Mammary epithelial cell (primary cell): ENCODE measurements around the gene PSMC6.

ENCODE experiments used
- EZH2 ChIP-seq: IDR thresholded peaks from 2 replicates; pipeline ENCODE4 v1.6.1; 2012; ENCODE audit warnings: low read length, inconsistent platforms, borderline replicate concordance
- TF ChIP-seq, protein P1 (sequence below), 2 donors: IDR thresholded peaks in 1 of 2; conservative IDR thresholded peaks in 1 of 2; 2 replicates each; pipeline ENCODE4 v1.5.1; 2011 to 2012; ENCODE audit warnings: inconsistent platforms in 2 of 2, low read length in 2 of 2, mild to moderate bottlenecking in 2 of 2, control low read depth in 1 of 2, low read depth in 1 of 2; ENCODE audit not compliant: insufficient read depth in 1 of 2; ENCODE audit errors: extremely low read depth in 1 of 2

DNA sequence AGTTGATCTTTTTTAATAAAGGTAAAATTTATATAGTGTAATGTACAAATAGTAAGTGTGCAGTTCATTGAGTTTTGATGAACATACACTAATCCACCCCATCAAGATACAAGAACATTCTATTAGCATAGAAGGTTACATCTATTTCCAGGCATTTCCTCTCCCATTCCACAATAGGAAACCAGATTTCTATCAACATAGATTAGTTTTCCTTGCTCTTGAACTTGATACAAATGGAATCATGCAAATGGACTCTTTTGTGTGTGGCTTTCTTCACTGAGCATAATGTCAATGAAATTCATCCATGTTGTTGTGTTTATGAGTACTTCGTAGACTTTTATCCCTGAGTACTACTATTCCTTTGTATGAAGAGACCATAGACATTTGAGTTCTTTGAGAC lies 33.8 kb downstream of the PSMC6 start:
- TF ChIP-seq, protein P1, sequence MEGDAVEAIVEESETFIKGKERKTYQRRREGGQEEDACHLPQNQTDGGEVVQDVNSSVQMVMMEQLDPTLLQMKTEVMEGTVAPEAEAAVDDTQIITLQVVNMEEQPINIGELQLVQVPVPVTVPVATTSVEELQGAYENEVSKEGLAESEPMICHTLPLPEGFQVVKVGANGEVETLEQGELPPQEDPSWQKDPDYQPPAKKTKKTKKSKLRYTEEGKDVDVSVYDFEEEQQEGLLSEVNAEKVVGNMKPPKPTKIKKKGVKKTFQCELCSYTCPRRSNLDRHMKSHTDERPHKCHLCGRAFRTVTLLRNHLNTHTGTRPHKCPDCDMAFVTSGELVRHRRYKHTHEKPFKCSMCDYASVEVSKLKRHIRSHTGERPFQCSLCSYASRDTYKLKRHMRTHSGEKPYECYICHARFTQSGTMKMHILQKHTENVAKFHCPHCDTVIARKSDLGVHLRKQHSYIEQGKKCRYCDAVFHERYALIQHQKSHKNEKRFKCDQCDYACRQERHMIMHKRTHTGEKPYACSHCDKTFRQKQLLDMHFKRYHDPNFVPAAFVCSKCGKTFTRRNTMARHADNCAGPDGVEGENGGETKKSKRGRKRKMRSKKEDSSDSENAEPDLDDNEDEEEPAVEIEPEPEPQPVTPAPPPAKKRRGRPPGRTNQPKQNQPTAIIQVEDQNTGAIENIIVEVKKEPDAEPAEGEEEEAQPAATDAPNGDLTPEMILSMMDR (conservative IDR thresholded peaks at IDR 0.05 in 1 of 2, IDR thresholded peaks at IDR 0.05 in 1 of 2; ENCODE audit: extremely low read depth in 1 of 2, insufficient read depth in 1 of 2, low read depth in 1 of 2, low read length in 2 of 2), result no peak
- TF ChIP-seq EZH2, result no peak
